ENCODE results near the gene ABCC1. TPM values are rescaled to one million over a fixed set of nuclear protein-coding genes. Genes with fewer than 3 reads are reported as not detected.

Gene ABCC1
- total RNA-seq, 1 experiment from 2014 or later, result 56.4 TPM

DNA sequence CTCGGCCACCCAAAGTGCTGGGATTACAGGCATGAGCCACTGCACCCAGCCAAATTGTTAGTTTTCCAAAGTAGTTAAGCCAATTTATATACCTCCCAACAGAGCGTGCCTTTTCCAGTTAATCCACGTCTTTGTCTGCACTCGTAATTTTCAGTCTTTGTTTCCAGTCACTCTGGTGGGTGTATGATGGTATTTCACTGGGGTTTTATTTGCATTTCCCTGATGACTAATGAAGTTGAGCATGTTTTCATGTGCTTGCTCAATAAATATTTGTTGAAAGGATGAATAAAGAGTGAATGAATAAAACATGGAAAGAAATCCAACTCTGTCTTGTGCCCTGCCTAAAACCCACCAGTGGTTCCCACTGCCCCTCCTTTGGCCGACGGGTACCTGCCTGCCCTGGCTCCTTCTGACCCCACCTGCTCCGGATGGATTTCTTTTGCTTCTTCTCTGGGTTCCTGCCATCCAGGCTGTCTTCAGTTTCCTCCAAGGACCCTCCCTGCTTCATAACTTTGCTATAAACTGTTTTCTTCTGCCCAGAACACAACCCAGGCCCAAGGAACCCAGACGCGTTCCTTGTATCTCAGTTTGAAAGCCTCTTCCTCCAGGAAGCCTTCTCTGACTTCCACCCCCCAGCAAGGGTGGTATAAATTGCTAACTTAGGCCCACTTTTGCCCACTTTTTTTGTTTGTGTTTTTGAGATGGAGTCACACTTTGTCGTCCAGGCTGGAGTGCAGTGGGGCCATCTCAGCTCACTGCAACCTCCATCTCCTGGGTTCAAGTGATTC is 3.0 kb upstream of the ABCC1 start:
- no peak for DNase-seq
- Histone ChIP-seq H3K4ac (ENCODE audit: low read depth, low read length) (no peak overlapping the region), H2BK12ac (ENCODE audit: insufficient read length, low read depth, low read length) (no peak overlapping the region), H3K79me1 (ENCODE audit: insufficient read depth, low read depth, low read length, poor library complexity, severe bottlenecking) (no peaks in the 10 kb centered on the region), H2AFZ (ENCODE audit: low read length) (no peak overlapping the region), H4K91ac (ENCODE audit: insufficient read length, low read depth, low read length) (no peak overlapping the region), H2BK20ac (ENCODE audit: low read depth, low read length, poor library complexity, severe bottlenecking) (no peak overlapping the region), H3K9ac (ENCODE audit: extremely low read depth, insufficient read length, low read length) (no peak overlapping the region), H3K14ac (ENCODE audit: insufficient read depth, low read length) (no peak overlapping the region), H4K20me1 (ENCODE audit: control insufficient read depth, insufficient read depth, insufficient read length) (no peaks in the 10 kb centered on the region), H3K79me2 (ENCODE audit: insufficient read depth, low read length) (peaks cover 14% of the 10 kb centered on the region; the same call in 1 of the 2 replicates), H3K18ac (ENCODE audit: insufficient read length, low read depth, low read length) (no peak overlapping the region), H3K9me3 (ENCODE audit: control insufficient read depth, low read depth, low read length) (no peaks in the 10 kb centered on the region), H3K27ac (ENCODE audit: insufficient read length, low read depth, low read length) (no peak overlapping the region), H2BK5ac (ENCODE audit: insufficient read length, low read length) (no peak overlapping the region), H3K23me2 (ENCODE audit: insufficient read length, low read depth, low read length, poor library complexity, severe bottlenecking) (peaks cover 14% of the 10 kb centered on the region), H3T11ph (ENCODE audit: low read length) (no peak overlapping the region), H3K4me2 (ENCODE audit: insufficient read depth, insufficient read length, low read length) (no peak overlapping the region), H3K23ac (ENCODE audit: insufficient read length, low read depth, low read length) (no peak overlapping the region), H3K56ac (ENCODE audit: insufficient read length, low read depth, low read length) (no peak overlapping the region), H2BK15ac (ENCODE audit: low read depth, low read length) (no peak overlapping the region), H4K8ac (replicated peaks; ENCODE audit: insufficient read length, low read depth, low read length) (no peak overlapping the region), H2AK5ac (ENCODE audit: insufficient read length, low read length) (no peak overlapping the region), H2BK120ac (ENCODE audit: low read depth, low read length, poor library complexity, severe bottlenecking) (no peak overlapping the region), H4K5ac (ENCODE audit: insufficient read length, low read depth, low read length) (no peak overlapping the region), H3K4me1 (ENCODE audit: insufficient read depth, low read length) (no peaks in the 10 kb centered on the region), H3K27me3 (ENCODE audit: insufficient read depth, low read length) (no peaks in the 10 kb centered on the region)
- WGBS (ENCODE audit: extremely low coverage, insufficient read length, low lambda C conversion rate), result no CpG with 5 or more reads among the region's 10 CpGs
- H3K4me3 Mint-ChIP-seq, result no peak overlapping the region
- no peaks in the 10 kb centered on the region for H3K36me3 Mint-ChIP-seq (ENCODE audit: insufficient read depth in 1 of 3, low read depth in 3 of 3)
- peak overlapping the region in 1 of 3 experiments; percentile 54; a peak in 1 of 7 replicates for H3K27ac Mint-ChIP-seq
- TF ChIP-seq, protein P1, sequence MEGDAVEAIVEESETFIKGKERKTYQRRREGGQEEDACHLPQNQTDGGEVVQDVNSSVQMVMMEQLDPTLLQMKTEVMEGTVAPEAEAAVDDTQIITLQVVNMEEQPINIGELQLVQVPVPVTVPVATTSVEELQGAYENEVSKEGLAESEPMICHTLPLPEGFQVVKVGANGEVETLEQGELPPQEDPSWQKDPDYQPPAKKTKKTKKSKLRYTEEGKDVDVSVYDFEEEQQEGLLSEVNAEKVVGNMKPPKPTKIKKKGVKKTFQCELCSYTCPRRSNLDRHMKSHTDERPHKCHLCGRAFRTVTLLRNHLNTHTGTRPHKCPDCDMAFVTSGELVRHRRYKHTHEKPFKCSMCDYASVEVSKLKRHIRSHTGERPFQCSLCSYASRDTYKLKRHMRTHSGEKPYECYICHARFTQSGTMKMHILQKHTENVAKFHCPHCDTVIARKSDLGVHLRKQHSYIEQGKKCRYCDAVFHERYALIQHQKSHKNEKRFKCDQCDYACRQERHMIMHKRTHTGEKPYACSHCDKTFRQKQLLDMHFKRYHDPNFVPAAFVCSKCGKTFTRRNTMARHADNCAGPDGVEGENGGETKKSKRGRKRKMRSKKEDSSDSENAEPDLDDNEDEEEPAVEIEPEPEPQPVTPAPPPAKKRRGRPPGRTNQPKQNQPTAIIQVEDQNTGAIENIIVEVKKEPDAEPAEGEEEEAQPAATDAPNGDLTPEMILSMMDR (conservative IDR thresholded peaks at IDR 0.05), result no peak
- H3K27me3 Mint-ChIP-seq (ENCODE audit: low read depth), result peaks cover 2% of the 10 kb centered on the region; the same call in 1 of the 2 replicates
- H3K4me1 Mint-ChIP-seq, result peaks cover 21 to 25% of the 10 kb centered on the region in 2 experiments
- no peaks in the 10 kb centered on the region for H3K9me3 Mint-ChIP-seq
